Vagina (tissue), 2 donors: ENCODE measurements around the gene SPATA20.

Experiments
- POLR2A ChIP-seq, 2 donors: fragments of 450-650 bp; IDR thresholded peaks; one replicate each; pipeline ENCODE4 v1.6.1; 2017; ENCODE audit warnings: antibody characterized with exemption in 2 of 2, mild to moderate bottlenecking in 2 of 2, moderate library complexity in 2 of 2
- POLR2AphosphoS5 ChIP-seq, 2 donors: sonication (generic); formaldehyde crosslinking; IDR thresholded peaks; one replicate each; pipeline ENCODE4 v1.9.0; 2017; ENCODE audit warnings: antibody characterized with exemption in 2 of 2, mild to moderate bottlenecking in 2 of 2, low read depth in 1 of 2; ENCODE audit not compliant: insufficient read depth in 1 of 2
- TF ChIP-seq, protein P1 (sequence below), 3 experiments: fragments of 450-650 bp in 2 of 3; fragments of 200-600 bp in 1 of 3; sonication (generic) in 1 of 3; IDR thresholded peaks; one replicate each; pipeline ENCODE4 v1.5.1; 2017 to 2019; ENCODE audit warnings: antibody characterized with exemption in 3 of 3, mild to moderate bottlenecking in 2 of 3, moderate library complexity in 2 of 3

DNA sequence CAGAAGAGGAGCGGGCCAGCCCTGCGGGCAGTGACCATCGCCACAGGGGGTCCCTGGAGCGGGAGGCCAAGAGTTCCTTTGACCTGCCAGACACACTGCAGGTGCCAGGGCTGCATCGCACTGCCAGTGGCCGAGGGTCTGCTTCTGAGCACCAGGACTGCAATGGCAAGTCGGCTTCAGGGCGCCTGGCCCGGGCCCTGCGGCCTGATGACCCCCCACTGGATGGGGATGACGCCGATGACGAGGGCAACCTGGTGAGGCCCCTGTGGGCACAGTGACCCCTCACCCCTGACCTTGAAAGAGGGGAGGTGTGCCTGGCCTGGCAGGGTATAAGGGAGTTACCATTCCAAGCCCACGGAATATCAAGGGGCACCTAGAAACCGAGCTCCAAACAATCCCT, 52.6 kb downstream of the SPATA20 start:
- TF ChIP-seq POLR2AphosphoS5 (IDR thresholded peaks at IDR 0.05; ENCODE audit: insufficient read depth in 1 of 2, low read depth in 1 of 2) (no peak), POLR2A (IDR thresholded peaks at IDR 0.05) (no peak)
- TF ChIP-seq, protein P1, sequence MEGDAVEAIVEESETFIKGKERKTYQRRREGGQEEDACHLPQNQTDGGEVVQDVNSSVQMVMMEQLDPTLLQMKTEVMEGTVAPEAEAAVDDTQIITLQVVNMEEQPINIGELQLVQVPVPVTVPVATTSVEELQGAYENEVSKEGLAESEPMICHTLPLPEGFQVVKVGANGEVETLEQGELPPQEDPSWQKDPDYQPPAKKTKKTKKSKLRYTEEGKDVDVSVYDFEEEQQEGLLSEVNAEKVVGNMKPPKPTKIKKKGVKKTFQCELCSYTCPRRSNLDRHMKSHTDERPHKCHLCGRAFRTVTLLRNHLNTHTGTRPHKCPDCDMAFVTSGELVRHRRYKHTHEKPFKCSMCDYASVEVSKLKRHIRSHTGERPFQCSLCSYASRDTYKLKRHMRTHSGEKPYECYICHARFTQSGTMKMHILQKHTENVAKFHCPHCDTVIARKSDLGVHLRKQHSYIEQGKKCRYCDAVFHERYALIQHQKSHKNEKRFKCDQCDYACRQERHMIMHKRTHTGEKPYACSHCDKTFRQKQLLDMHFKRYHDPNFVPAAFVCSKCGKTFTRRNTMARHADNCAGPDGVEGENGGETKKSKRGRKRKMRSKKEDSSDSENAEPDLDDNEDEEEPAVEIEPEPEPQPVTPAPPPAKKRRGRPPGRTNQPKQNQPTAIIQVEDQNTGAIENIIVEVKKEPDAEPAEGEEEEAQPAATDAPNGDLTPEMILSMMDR (IDR thresholded peaks at IDR 0.05), result no peak
